ENCODE measurements around the gene ARL16.
A peak's percentile ranks its signal among the peaks of the same experiment; 100 is the strongest.

ARL16 gene

DNA sequence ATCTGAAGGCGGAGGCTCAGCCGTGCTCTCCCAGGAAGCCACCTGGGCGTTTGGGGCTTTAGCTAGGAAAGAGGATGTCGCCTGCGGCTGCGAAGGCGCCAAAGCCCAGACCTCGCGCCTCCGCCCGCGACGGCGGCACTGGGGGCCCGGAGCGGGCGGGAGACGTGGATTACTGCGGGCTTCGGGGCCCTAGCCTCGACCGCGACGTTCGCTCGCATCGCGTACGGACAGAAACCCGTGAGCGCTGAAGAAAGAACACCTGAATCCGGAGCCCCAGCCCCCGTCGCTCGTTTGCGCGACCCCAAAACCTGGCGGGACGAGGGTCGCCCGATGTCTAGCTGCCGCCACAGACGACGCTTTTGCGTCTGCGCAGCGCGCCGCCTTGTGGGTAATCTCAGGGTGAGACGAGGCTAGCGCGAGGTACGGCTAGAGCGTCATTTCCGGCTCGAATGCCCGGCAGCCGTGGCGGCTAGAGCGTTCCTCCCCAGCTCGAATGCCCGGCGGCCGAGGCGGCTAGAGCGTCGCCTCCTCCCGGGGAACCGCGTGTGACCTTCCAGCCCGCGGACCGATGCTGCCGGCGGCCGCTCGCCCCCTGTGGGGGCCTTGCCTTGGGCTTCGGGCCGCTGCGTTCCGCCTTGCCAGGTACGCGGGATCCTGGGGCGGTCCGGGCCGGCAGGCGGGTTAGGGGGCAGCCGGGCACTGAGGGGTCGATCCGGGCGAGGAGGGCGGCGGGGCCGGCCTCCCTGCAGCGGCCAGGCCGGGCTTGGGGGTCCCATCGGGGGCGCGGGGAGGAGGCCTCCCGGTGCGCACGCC is 19.5 kb upstream of the ARL16 start, which contains the start of gene MRPL12:
Gene MRPL12 (plus strand): TSS at position 434 of the 813 bp plus-strand sequence. CDS start 135 bp downstream, at position 569.
- TF ChIP-seq, protein P1, sequence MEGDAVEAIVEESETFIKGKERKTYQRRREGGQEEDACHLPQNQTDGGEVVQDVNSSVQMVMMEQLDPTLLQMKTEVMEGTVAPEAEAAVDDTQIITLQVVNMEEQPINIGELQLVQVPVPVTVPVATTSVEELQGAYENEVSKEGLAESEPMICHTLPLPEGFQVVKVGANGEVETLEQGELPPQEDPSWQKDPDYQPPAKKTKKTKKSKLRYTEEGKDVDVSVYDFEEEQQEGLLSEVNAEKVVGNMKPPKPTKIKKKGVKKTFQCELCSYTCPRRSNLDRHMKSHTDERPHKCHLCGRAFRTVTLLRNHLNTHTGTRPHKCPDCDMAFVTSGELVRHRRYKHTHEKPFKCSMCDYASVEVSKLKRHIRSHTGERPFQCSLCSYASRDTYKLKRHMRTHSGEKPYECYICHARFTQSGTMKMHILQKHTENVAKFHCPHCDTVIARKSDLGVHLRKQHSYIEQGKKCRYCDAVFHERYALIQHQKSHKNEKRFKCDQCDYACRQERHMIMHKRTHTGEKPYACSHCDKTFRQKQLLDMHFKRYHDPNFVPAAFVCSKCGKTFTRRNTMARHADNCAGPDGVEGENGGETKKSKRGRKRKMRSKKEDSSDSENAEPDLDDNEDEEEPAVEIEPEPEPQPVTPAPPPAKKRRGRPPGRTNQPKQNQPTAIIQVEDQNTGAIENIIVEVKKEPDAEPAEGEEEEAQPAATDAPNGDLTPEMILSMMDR (IDR thresholded peaks at IDR 0.05; ENCODE audit: borderline replicate concordance, control extremely low read depth, extremely low read depth, insufficient read depth, missing control alignments) = no peak
- in situ Hi-C loops (cut with MboI; ENCODE audit: low sequenced_read_pairs, unreplicated experiment) = no loop called here
- peak; percentile 98 for DNase-seq (ENCODE audit: low spot score)

DNA sequence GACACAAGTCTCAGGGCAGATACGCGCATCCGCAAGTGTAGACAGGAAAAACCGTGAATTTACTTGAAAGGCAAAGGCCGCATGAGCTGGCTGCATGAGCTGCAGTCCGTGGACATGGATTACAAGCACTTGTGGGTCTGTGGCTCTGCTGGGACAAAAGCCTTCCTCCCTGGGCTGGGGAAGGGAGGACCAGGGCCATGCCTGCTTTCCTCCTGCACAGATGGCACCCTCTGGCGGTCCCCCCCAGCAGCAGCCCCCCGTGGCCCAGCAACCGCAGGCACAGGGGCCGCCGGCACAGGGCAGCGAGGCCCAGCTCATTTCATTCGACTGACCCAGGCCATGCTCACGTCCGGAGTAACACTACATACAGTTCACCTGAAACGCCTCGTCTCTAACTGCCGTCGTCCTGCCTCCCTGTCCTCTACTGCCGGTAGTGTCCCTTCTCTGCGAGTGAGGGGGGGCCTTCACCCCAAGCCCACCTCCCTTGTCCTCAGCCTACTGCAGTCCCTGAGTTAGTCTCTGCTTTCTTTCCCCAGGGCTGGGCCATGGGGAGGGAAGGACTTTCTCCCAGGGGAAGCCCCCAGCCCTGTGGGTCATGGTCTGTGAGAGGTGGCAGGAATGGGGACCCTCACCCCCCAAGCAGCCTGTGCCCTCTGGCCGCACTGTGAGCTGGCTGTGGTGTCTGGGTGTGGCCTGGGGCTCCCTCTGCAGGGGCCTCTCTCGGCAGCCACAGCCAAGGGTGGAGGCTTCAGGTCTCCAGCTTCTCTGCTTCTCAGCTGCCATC is 17.9 kb upstream of the ARL16 start:
- in situ Hi-C loops (cut with MboI; ENCODE audit: low sequenced_read_pairs, unreplicated experiment) = no loop called here

DNA sequence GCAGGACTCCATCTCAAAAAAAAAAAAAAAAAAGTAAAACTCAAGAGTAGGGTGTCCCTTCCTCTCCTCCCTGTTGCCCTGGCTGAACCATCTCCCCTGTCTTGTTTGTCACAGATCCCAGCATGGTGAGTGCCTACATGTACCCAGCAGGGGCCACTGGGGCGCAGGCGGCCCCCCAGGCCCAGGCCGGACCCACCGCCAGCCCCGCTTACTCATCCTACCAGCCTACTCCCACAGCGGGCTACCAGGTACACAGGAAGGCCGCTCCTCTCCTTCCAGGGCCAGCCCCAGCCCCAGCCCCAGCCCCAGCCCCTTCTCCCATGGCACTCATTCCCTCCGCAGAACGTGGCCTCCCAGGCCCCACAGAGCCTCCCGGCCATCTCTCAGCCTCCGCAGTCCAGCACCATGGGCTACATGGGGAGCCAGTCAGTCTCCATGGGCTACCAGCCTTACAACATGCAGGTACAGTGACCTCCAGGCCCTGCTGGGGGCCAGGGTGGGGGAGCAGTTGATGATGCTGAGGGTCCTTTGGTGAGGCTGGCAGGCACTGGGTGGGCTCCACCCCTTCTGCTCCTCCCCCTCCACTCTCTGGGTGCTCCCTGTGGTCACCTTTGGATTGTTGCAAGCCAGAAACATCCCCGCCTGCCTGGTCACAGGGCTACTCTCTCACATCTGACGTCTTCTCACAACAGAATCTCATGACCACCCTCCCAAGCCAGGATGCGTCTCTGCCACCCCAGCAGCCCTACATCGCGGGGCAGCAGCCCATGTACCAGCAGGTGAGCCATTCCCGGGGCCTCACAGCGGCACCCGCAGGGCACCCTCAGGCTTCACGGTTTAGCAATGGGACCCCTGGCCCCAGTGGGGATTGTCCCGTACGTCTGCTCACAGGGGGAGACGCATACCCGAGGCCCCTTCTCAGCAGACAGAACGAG is 17.0 kb upstream of the ARL16 start:
- DNase-seq (ENCODE audit: low spot score) = no peak
- in situ Hi-C loops (cut with MboI; ENCODE audit: low sequenced_read_pairs, unreplicated experiment) = no loop called here
- TF ChIP-seq, protein P1 (IDR thresholded peaks at IDR 0.05; ENCODE audit: borderline replicate concordance, control extremely low read depth, extremely low read depth, insufficient read depth, missing control alignments) = no peak

More for the DNA sequence above, 17.9 kb upstream of the ARL16 start:
- DNase-seq (ENCODE audit: low spot score) = no peak
- TF ChIP-seq, protein P1 (IDR thresholded peaks at IDR 0.05; ENCODE audit: borderline replicate concordance, control extremely low read depth, extremely low read depth, insufficient read depth, missing control alignments) = peak; percentile 16

DNA sequence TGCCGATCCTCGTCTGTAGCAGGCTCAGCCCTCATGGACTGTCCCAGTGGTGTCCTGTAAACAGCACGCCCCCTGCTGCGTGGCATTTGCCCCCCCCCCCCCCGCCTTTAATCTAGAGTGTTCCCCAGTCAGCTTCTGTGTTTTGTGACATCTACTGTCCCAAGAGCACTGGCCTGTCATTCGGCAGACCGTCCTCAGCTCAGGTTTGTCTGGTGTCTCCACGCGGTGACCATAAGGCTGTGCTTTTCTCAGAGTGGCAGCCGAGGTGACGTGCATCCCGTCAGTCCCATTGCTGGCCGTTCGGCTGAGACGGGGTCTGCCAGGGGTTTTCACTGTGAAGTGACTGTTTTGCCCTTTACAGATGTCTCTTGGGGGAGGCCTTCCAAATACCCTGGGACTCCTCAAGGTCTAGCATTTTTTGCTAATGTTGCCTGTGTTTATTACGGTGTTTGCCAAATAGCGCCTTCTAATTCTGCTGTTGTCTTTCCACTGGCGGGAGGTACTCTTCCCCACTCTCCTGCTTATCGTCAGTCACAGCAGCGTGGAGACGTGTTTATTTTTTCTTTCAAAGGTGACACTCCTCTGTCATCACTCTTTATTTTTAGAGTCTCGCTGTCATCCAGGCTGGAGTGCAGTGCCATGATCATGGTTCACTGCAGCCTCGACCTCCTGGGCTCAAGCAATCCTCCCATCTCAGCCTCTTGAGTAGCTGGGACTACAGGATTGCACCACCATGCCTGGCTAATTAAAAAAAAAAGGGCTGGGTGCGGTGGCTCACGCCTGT is 13.9 kb upstream of the ARL16 start:
- no peak for DNase-seq (ENCODE audit: low spot score)
- TF ChIP-seq, protein P1 (IDR thresholded peaks at IDR 0.05; ENCODE audit: borderline replicate concordance, control extremely low read depth, extremely low read depth, insufficient read depth, missing control alignments) = no peak
- in situ Hi-C loops (cut with MboI; ENCODE audit: low sequenced_read_pairs, unreplicated experiment) = no loop called here

DNA sequence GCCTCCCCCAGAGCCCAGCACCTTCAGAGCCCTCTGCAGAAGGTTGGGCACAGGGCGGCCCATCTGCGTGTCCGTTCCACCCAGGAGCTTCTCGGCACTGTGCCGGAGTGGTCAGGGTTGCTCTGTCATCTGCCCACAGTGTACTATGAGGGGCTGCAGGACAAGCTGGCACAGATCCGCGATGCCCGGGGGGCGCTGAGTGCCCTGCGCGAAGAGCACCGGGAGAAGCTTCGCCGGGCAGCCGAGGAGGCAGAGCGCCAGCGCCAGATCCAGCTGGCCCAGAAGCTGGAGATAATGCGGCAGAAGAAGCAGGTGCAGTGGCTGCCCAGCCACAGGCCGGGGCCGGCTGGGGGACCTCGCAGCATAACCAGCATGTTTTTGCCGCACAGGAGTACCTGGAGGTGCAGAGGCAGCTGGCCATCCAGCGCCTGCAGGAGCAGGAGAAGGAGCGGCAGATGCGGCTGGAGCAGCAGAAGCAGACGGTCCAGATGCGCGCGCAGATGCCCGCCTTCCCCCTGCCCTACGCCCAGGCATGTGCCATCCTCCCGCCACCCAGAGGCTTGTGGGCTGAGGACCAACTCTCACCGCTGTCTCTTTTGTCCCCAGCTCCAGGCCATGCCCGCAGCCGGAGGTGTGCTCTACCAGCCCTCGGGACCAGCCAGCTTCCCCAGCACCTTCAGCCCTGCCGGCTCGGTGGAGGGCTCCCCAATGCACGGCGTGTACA is 12.8 kb upstream of the ARL16 start:
- no peak for DNase-seq (ENCODE audit: low spot score)
- in situ Hi-C loops (cut with MboI; ENCODE audit: low sequenced_read_pairs, unreplicated experiment) = no loop called here
- TF ChIP-seq, protein P1 (IDR thresholded peaks at IDR 0.05; ENCODE audit: borderline replicate concordance, control extremely low read depth, extremely low read depth, insufficient read depth, missing control alignments) = no peak

All from GM13976 (cell line).